NCI-H2171 (cell line): ENCODE results near the gene CHST6.
"Not testable (repeated sequence)": the region's sequence is repeated elsewhere in the genome, so short reads cannot be mapped to it uniquely, and the experiment has no call there.

Source experiments
- DNase-seq: peaks from one replicate; lab custom pipeline; 2025; lab: John Stamatoyannopoulos, UW

CHST6 gene

DNA sequence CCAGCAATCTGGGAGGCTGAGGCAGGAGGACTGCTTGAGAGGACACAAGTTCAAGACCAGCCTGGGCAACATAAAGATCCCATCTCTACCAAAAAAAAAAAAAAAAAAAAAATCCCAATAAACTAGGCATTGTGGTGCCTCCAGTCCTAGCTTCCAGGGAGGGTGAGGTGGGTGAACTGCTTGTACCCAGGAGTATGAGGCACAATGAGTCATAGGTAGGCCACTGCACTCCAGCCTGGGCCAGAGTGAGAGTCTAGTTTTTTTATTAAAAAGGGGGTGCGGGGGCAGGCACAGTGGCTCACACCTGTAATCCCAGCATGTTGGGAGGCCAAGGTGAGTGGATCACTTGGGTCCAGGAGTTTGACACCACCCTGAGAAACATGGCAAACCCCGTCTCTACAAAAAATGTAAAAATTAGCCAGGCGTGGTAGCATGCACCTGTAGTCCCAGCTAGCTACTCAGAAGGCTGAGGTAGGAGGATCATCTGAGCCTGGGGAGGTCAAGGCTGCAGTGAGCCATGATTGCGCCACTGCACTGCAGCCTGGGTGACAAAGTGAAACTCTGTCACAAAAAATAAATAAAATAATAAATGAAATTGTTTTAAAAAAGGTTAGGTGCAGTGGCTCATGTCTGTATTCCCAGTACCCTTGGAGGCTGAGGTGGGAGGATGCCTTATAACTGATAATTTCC is 7.8 kb upstream of the CHST6 start:
- DNase-seq = no peak

DNA sequence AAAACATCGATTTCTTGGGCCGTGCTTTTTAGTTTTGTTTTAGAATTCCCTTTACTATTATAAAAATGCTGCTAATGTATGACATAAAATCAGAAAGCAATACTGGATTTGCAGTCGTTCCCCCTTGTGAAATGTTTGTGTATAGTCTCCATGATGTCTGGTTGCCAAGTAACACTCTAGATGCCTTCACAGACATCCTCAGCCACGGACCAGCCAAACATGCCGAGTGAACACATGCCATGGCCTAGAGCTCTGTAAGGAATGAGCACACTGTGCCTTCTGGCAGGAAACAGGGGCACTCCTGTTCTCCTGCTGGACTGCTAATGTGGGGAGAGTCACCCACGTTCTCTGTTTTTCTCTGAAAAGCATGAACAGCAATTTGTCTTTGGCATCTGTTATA is 6.6 kb upstream of the CHST6 start:
- DNase-seq = not testable (repeated sequence)

DNA sequence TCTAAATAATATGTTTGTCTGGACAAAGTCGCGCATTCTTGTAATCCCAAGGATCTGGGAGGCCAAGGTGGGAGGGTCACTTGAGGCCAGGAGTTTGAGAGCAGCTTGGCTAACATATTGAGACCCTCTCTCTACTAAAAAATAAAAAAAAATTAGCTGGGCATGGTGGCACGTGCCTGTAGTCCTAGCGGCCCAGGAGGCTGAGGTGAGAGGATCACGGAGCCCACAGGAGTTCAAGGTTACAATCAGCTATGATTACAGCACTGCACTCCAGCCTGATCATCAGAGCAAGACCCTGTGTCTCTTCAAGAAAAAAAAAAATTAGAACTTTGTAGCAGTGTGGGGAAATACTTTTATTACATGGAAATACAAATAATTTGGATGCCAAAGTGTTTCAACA is 6.1 kb upstream of the CHST6 start:
- DNase-seq = no peak

DNA sequence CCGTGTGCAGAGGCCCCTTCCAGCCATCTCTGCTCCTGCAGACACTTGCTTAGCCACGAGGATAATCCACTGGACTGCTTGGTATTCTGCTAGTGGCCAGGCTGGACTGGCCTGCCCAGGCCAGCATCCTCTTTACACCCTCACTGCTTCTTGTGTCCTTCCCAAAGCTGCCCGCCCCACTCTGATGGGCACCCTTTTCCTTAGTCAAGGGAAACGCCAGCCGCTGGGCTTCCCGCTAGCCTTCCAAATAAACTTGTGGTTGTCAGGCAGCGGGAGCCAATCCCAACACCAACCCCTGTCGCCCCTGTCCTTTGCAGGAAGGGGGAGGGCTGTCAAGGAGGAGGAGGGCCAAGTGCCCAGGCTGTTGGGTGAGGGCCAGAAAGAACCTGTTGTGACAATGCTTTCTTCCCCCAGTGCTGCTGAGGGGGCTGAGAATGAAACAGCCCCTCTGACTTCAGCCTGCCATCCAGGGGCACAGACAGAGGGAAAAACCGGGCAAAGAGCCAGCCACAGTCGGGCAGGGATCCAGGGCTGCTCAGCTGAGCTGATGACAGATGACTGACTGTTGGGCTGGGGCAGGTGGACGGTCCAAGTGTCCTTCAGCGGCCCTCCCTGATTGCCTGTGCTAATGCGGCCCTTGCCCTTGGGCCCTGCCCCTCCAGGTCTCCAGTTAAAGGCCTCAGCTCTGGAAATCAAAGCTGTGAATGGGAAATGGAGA is 3.5 kb upstream of the CHST6 start:
- peak; percentile 35 for DNase-seq

DNA sequence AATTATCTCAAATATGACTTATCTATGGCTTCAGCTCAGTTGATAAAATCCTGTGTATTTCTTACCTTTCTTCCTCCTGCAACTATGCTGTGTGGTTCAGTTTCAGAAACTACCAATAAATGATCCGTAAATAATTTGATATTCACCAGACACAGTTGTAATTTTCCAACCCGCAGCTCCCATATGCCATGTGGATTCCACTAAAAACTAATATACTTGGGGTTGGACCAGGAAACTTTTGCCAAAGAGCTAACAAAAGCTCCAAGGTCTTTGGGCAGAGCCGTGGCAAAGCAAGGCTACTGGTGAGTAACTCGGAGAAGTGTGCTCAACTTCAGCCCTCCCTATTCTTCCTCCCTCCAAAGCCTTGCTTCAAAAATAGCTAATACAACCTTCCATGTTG is 2.3 kb upstream of the CHST6 start:
- peak; percentile 47 for DNase-seq

DNA sequence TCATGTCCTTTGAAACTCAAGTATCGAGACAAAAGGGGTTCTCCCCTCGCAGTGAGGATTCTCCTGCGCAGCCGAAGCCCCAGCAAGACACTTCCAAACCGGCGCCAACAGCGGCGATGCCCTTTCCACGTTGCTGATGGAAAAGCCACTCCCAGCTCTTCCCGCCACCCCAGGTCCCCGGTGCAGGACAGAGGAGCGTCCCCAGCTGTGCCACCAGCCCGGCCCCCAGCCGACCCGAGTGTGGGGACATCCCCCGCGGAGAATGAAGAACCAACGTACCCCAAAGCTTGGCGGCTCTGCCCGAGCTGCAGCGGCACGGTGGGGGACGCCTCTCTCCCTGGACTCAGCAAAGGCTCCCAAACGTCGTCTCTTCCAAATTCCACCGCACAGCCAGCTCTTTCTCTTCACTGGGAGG is 573 bp downstream of the CHST6 start:
- no peak for DNase-seq

DNA sequence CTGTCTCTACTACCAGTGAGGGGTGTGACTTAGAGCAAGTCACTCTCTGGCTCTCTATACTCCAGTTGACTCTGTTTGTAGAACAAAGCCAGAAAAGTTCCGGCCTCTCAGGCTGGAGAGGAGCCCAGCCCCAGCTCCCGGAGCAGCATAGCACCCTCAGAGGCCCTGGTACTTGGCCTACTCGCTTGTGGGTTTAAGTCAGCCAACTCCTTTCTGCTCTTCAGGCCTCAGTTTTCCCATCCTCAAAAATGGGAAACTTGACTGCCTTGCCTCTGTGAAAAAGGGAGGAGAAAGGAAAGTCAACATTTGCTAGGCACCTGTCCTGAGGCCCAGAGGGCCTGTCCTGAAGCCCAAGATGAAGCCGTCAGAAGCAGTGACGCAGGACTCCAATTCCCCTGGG is 1.1 kb downstream of the CHST6 start:
- DNase-seq = no peak

DNA sequence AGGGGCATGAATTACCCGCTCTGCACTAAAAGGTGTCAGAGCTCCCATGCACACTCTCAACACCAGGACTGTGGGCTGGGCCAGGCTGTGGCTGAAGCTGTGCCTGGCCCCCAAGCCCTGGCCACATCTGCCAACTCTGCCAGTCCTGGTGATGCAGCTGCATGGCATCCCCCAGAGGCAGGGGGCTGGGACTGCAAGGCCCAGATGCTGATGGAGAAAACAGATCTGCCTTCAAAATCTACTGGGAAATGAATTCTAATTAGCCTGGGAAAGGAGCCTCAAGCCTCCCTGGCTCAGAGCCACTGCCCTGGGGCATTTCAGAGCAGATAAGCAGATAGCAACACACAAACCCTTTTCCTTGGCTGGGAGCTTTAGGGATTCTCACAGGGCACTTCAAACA is 3.4 kb downstream of the CHST6 start:
- peak; percentile 86 for DNase-seq

DNA sequence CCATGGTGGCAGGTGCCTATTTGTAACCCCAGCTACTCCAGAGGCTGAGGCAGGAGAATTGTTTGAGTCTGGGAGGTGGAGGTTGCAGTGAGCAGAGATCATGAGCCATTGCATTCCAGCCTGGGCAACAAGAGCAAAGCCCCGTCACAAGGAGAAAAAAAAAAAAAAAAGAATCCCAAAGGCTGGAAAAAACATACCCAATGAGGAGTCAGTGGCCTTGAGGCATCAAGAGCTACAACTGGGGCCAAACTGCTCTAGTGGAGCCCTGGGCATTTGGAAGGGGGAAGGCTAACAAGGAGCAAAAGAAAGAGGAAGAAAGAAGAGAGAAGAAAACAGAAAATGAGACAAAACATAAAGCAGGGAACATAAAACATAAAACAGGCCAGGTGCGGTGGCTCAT is 6.9 kb downstream of the CHST6 start:
- no peak for DNase-seq

DNA sequence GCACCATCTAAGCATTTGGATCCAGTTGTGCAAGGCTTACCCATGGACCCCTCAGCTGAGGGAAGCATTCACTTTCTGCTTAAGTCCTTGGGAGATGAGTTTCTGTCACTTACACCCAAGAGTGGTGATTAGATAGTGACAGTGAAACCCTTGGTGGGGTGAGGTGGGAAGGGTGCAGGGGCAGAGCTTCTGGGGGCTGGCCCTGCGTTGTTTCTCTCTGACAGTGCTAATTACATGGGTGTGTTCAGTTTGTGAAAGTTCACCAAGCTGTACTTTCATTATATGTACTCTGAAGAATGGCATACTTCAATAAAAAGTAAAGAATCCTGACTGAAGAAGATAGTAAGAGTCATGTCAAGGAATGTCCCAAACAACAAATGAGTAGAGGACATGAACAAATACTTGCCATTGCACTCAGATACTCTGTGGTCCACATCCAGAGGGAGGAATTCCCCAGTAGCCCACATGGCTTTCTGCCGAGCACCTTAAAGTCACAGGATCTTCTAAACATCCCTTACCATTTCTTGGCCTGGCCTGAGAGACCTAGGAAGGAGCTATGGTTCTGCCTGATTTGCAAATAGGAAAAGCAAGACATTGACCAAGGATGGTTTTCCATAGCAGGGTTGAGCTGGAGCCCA is 8.4 kb downstream of the CHST6 start:
- no peak for DNase-seq

DNA sequence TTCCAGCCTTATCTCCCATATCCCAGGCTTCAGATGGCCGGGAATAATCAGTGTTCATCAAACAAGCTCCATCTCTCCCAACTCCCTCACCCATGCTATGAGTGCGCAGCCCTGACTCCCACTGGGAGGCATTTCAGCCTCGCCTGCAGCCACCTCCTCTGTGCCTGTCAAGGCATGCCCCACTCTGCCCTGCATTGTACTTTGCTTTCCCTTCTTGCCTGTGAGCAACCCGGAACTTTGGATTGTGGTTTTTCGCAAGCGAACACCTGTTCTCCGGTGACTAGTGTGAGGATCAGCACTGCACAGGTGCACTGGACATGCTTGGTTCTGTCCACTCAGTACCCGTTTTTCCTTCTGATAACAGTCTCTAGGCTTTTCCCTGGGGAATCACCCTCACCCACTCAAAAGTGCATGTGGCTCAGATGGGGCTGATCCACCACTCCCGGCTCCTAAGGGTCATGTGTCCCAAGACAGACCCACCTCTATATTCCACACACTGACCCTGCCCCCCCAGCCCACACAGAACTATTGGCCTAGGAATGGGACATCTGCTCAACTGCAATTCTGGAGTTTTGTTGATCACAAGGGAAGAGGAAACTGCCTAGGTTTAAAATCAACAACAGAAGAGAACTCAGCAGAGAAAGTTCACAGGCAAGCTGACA is 9.1 kb downstream of the CHST6 start:
- peak; percentile 47 for DNase-seq

DNA sequence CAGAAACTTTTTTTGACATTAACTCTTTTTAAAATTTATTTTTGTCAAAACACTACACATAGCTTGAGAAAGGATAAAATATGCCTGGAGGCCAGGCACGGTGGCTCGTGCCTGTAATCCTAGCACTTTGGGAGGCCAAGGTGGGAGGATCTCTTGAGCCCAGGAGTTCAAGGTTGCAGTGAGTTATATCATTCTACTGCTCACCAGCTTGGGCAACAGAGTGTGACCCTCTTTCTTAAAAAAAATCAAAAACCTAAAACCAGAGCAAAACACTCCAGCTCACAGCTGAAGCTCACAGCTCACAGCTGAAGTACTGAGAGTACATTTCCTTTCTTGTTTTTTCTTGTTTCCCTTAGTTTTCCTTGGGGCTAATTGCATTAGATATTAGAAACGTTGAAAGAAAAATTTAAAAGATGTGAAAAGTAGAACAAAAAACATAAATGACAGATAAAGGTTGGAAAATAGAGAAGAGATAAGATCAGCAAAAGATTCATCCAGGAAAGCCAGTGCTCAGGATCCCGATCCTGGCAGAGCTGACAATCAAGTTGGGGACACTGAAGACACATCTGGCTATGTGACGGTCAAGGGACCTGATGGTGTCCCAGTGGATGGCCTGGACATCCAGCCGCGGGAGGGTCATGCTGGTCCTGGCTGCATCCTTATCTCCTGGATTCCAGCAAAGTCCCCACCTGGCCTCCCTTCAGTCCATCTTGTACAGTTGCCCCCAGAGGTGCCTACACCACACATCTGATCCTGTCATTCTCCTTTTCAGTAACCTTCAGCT is 9.8 kb downstream of the CHST6 start:
- DNase-seq = no peak

DNA sequence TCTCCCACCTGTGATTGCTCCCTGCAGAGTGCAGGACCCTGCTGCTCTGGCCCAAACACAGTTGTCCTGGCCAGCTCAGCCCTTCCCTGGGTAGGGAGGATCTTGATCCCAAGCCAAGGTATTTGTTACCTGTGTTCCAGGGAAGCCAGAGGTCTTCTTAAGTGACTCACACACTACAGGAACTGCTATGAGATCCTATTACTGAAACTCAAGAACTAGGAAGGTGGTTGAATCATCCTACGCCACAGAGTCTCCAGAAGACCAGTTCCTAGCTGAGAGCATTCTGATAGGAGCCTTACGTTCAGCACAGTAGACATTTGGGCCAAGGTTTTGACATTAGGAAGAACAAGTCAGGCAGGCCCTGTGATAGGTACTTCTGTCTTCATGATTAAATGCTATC is 12.0 kb downstream of the CHST6 start:
- DNase-seq = no peak

DNA sequence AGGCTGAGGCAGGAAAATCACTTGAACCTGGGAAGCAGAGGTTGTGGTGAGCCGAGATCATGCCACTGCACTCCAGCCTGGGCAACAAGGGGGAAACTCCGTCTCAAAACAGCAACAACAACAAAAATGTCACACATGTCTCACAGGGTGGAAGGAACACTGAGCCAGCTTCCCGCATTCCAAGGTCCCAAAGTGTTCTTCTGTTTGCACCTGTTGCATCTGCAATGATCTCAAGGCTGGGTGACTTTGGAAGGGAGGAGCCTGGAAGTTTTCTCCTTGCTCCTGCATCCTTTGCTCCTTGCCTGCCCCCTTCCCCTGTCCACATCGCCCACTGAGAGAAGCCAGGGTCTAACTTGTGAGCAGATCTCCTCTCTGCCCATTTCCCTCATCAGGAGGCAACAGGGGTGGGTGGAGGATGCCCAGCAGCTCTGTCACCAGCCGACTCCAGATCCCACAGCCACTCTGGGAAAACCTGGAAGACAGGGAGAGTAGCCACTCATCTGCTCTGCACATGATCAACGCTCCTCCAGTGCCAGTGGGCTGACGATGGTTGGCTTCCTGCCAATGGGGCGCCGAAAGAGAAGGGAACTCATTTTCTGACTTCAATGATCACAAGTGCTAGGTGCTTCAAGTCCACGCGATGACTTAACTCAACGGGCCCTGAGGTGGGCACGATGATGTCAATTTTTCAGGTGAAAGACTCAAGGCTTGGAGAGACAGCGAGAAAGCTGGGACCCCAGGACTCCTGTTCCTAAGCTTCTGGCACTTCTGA is 12.6 kb downstream of the CHST6 start:
- DNase-seq = no peak

DNA sequence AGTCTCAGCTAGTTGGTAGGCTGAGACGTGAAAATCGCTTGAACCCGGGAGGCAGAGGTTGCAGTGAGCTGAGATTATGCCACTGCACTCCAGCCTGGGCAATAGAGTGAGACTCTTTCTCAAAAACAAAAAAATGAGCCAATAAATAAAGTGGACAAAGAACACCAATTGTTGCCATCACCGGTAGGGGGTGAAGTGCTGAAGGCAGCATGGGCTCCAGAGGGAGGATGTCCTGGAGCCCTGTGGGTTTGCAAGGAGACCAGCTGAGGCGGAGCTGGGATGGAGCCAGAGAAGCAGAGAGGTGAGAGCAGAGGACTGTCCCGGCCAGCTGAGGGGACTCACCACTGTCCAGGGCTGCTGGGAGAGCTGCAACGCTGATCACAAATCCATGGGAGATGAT is 13.8 kb downstream of the CHST6 start:
- DNase-seq = no peak

DNA sequence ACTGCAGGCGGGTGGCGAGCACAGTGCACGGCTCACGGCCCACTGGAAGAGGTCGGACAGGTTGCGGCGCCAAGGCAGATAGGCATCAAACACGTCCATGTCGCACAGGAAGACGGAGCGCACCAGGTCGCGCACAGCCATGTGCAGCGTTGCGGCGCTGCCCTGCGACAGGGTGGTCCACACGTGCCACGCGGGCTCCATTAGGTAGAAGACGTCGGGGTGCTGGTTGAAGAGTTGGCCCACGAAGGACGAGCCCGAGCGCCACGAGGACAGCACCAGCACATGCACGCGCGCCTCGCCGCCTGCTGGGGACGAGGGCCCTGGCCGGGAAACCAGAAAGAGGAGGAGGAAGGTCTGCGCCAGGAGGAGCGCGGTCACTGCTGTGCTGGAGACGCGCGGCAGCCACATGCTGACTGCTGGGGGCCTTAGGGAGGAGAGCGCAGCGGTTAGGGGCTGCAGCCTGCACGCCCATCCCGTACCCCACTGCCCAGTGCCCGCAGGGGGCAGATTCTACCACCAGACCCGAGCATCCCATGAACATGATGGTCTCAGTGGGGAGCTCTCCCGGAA is 15.7 kb downstream of the CHST6 start:
- DNase-seq = no peak

DNA sequence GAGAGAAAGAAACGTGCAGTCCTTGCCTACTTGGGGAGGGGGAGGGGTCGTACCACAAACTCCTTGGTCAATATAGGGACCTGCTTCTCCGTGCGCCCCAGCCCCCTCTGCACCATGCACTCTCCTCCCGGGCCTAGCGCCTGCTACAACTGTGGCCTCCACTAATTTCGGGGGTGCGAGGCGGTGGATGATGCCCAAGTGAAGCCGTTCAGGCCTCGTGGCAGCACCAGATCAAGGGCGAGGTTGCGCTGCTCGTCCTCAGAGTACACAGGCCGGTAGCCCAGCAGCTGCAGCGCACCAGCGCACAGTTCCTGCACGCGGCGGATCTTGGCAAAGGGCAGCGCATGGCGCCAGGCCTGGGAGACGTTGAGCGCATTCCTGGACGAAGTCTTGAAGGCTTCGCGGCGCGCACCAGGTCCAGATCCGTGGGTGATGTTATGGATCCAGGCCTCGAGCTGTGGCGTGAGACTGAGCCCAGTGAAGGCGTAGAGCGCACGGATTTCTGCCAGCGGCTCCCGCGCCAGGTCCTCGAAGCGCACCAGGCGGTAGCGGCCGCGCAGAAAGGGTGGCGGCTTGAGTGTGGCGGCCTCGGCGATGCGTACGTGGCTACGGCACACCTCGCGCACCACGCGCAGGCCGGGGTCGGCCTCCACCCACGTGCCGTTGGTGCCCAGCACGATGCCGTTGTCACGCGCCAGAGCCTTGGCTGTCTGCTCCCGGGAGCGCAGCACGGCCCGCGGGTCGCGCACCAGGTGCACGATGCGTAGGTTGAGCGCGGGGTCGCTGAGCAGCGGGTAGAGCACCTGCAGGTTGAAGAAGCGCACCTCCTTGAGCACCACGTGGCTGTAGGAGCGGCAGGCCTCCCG is 16.5 kb downstream of the CHST6 start:
- DNase-seq = no peak

DNA sequence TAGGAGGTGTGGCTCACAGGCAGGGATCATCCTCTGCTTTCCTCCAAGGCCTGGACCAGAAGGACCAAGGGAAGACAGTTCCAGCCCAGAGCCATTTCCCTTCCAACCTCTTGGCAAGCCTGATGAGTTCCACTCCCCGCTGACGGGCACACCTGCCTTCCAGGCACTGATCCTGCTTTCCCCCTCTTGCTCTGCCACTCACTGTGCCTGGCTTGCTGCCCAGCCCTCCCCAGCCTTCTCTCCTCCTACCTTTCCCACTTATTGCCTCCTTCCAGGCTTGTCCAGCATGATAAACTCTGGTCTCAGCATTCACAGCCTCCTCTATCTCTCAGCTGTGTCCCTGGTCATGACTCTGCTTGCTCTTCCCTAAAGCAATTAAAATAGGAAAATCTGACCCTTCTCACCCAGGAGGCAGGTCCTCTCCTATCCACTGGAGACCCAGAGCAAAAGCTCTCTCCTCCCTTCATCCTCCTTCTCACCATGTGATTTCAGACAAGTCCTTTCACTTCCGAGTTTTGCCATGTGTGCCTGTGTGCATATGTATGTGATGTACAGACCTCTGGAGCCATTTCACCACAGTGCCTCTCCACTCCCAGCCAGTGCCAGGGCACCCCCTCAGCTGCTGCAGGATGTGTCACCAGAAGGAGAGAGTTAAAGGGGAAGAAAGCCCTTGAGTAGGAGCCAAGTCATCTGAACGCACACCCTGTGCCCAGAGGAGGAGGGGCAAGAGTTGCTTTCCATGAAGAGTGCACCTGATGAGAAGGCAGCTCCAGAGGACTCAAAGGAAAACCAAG is 17.4 kb downstream of the CHST6 start:
- DNase-seq = no peak

DNA sequence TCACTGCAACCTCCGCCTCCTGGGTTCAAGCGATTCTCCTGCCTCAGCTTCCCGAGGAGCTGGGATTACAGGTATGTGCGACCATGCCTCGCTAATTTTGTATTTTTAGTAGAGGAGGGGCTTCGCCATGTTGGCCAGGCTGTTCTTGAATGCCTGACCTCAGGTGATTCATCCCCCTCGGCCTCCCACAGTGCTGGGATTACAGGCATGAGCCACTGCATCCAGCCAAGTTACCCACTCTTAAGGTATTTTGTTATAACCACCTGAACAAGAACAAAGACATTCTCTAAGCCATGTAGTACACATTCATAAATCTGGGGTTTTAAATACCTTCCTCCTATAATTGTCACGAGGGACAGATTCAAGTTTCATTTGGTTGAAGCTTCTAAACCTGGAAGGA is 18.4 kb downstream of the CHST6 start:
- DNase-seq = no peak
